ENCODE results near the gene TBC1D4.

TBC1D4 gene

GRCh38 chr13:75398072-75398471 is 83.9 kb downstream of the TBC1D4 start:
- H3K9me3 ChIP-seq (ENCODE audit: control insufficient read depth in 5 of 5, low read length in 5 of 5): peaks cover 0 to 9% (median 3%) of the 10 kb centered on the region in 5 donors
- no peaks in the 10 kb centered on the region for H3K27me3 ChIP-seq (ENCODE audit: control insufficient read depth in 5 of 5, insufficient read depth in 4 of 5, low read length in 5 of 5)
- no peak overlapping the region for H3K4me3 ChIP-seq (ENCODE audit: low read depth in 1 of 5, low read length in 5 of 5)
- no peak overlapping the region for H3K27ac ChIP-seq (ENCODE audit: low read depth, low read length)
- no peak overlapping the region for H3K9ac ChIP-seq (ENCODE audit: low read length in 5 of 5)
- no peaks in the 10 kb centered on the region for H3K36me3 ChIP-seq (ENCODE audit: control insufficient read depth in 5 of 5, insufficient read depth in 5 of 5, low read length in 5 of 5)
- H3K4me1 ChIP-seq (ENCODE audit: control insufficient read depth in 5 of 5, insufficient read depth in 5 of 5, low read length in 5 of 5): peaks cover 0 to 12% (median 0%) of the 10 kb centered on the region in 5 donors

DNA sequence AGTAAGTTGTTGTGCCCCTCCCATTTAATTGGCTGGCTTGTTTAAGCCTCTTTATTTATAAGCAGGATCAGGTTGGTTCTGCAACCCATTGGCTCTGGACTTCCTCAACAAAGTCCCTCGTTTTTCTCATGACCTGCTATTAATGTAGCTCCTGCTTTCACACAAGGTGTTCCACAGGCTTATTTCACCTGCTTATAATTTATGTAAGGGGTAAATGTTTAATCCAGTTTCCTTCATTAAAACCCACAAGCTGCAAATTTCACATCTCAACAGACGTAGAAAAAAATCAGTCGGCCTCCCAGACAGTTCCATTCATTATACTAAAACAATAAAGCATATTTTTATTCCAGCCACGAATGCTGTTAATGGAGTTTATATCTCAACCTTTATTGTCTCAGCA is 86.1 kb downstream of the TBC1D4 start:
- Histone ChIP-seq H3K36me3 (ENCODE audit: control insufficient read depth in 5 of 5, insufficient read depth in 5 of 5, low read length in 5 of 5) (no peaks in the 10 kb centered on the region), H3K9me3 (ENCODE audit: control insufficient read depth in 5 of 5, low read length in 5 of 5) (peaks cover 0 to 9% (median 3%) of the 10 kb centered on the region in 5 donors), H3K27me3 (ENCODE audit: control insufficient read depth in 5 of 5, insufficient read depth in 4 of 5, low read length in 5 of 5) (no peaks in the 10 kb centered on the region)

GRCh38 chr13:75395066-75395465 is 86.9 kb downstream of the TBC1D4 start:
- H3K27me3 ChIP-seq (ENCODE audit: control insufficient read depth in 5 of 5, insufficient read depth in 4 of 5, low read length in 5 of 5): no peaks in the 10 kb centered on the region
- H3K4me1 ChIP-seq (ENCODE audit: control insufficient read depth in 5 of 5, insufficient read depth in 5 of 5, low read length in 5 of 5): peaks cover 0 to 23% (median 10%) of the 10 kb centered on the region in 5 donors
- H3K9me3 ChIP-seq (ENCODE audit: control insufficient read depth in 5 of 5, low read length in 5 of 5): peaks cover 0 to 9% (median 3%) of the 10 kb centered on the region in 5 donors
- no peak overlapping the region for H3K27ac ChIP-seq (ENCODE audit: low read depth, low read length)
- H3K4me3 ChIP-seq (ENCODE audit: low read depth in 1 of 5, low read length in 5 of 5): no peak overlapping the region
- H3K9ac ChIP-seq (ENCODE audit: low read length in 5 of 5): no peak overlapping the region
- no peaks in the 10 kb centered on the region for H3K36me3 ChIP-seq (ENCODE audit: control insufficient read depth in 5 of 5, insufficient read depth in 5 of 5, low read length in 5 of 5)

More for the DNA sequence above, 86.1 kb downstream of the TBC1D4 start:
- H3K4me1 ChIP-seq (ENCODE audit: control insufficient read depth in 5 of 5, insufficient read depth in 5 of 5, low read length in 5 of 5): peaks cover 0 to 22% (median 9%) of the 10 kb centered on the region in 5 donors
- H3K4me3 ChIP-seq (ENCODE audit: low read depth in 1 of 5, low read length in 5 of 5): no peak overlapping the region
- H3K27ac ChIP-seq (ENCODE audit: low read depth, low read length): no peak overlapping the region
- no peak overlapping the region for H3K9ac ChIP-seq (ENCODE audit: low read length in 5 of 5)

DNA sequence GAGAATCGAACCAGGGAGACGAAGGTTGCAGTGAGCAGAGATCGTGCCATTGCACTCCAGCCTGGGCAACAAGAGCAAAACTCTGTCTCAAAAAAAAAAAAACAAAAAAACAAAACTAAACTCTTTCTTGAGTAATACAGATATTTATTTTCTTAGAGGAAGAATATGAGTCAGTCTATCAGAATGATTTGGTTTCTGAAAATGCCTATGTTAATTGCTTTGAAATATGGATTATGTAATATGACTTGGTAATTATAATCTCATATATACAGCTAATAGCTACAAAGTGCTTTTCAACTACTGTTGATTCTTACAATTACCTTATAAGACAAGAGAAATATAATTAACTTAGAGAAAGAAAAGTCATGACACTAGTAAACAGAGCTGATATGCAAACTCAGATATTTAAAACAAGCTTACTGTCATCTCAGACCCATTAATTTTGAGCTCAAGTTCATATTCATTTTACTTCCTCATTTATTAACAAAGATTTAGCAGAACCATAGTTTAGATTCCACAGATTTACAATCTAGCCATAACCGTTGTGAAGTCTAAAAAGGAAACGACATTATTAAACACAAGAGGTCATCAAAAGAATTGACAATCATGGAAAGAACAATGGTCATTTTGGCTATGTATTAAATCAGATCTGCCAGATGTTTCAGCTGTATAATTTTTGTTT is 88.0 kb downstream of the TBC1D4 start:
- no peak overlapping the region for H3K4me3 ChIP-seq (ENCODE audit: low read depth in 1 of 5, low read length in 5 of 5)
- no peak overlapping the region for H3K9ac ChIP-seq (ENCODE audit: low read length in 5 of 5)
- no peak overlapping the region for H3K27ac ChIP-seq (ENCODE audit: low read depth, low read length)
- peaks cover 0 to 18% (median 10%) of the 10 kb centered on the region in 5 donors for H3K4me1 ChIP-seq (ENCODE audit: control insufficient read depth in 5 of 5, insufficient read depth in 5 of 5, low read length in 5 of 5)
- H3K9me3 ChIP-seq (ENCODE audit: control insufficient read depth in 5 of 5, low read length in 5 of 5): peaks cover 0 to 6% (median under 1%) of the 10 kb centered on the region in 5 donors
- no peaks in the 10 kb centered on the region for H3K27me3 ChIP-seq (ENCODE audit: control insufficient read depth in 5 of 5, insufficient read depth in 4 of 5, low read length in 5 of 5)
- no peaks in the 10 kb centered on the region for H3K36me3 ChIP-seq (ENCODE audit: control insufficient read depth in 5 of 5, insufficient read depth in 5 of 5, low read length in 5 of 5)

DNA sequence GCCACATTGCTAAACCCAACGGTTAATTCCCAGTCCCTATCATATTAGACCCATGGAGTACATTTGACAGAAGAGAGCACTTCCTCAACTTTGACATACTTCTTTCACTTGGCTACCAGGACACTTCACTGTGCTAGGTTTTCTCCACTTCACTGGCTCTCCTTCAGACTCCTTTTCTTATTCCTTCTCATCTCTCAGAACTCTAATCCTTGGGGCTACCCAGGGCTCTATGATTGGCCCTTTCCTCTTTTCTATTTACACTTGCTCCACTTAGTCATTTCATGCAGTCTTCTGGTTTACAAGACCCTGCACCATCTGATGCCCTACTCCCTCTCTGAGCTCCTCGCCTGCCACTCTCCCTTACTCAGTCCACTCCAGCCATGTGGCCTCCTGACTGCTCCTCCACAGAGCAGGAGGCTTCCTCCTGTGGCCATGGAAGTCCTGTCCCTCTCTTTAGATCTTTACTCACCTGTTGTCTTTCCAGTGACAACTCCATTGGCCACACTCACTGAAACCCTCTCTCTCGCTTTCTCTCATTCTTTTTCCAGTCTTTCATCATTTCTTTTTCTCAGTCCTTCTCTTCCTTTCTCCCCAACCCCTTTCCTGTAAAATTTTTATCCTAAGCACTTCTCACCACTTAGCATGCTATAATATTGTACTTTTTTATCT is 90.4 kb downstream of the TBC1D4 start:
- no peaks in the 10 kb centered on the region for H3K27me3 ChIP-seq (ENCODE audit: control insufficient read depth in 5 of 5, insufficient read depth in 4 of 5, low read length in 5 of 5)
- no peak overlapping the region for H3K4me3 ChIP-seq (ENCODE audit: low read depth in 1 of 5, low read length in 5 of 5)
- H3K9ac ChIP-seq (ENCODE audit: low read length in 5 of 5): no peak overlapping the region
- peaks cover 0 to 18% (median 10%) of the 10 kb centered on the region in 5 donors for H3K4me1 ChIP-seq (ENCODE audit: control insufficient read depth in 5 of 5, insufficient read depth in 5 of 5, low read length in 5 of 5)
- no peaks in the 10 kb centered on the region for H3K9me3 ChIP-seq (ENCODE audit: control insufficient read depth in 5 of 5, low read length in 5 of 5)
- H3K36me3 ChIP-seq (ENCODE audit: control insufficient read depth in 5 of 5, insufficient read depth in 5 of 5, low read length in 5 of 5): no peaks in the 10 kb centered on the region
- no peak overlapping the region for H3K27ac ChIP-seq (ENCODE audit: low read depth, low read length)

DNA sequence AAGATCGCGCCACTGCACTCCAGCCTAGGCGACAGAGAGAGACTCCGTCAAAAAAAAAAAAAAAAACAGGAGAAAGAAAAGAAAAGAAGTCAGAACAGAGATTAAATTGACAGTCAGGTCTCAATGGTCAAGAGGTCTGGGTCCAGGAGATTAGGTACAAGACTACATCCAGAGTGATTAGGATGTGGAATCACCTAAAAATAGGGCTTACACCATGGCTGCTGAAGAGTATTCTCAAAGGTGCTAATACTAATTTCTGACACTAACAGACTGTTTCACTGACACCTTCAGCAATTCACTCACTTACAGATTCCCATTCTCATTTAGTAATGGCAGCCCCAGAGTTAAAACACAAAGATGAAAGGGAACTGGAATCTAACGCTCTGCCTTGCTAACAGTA is 91.7 kb downstream of the TBC1D4 start:
- no peaks in the 10 kb centered on the region for H3K36me3 ChIP-seq (ENCODE audit: control insufficient read depth in 5 of 5, insufficient read depth in 5 of 5, low read length in 5 of 5)
- H3K4me3 ChIP-seq (ENCODE audit: low read depth in 1 of 5, low read length in 5 of 5): no peak overlapping the region
- H3K27me3 ChIP-seq (ENCODE audit: control insufficient read depth in 5 of 5, insufficient read depth in 4 of 5, low read length in 5 of 5): no peaks in the 10 kb centered on the region
- no peak overlapping the region for H3K27ac ChIP-seq (ENCODE audit: low read depth, low read length)
- H3K9me3 ChIP-seq (ENCODE audit: control insufficient read depth in 5 of 5, low read length in 5 of 5): no peaks in the 10 kb centered on the region
- peaks cover 0 to 15% (median 10%) of the 10 kb centered on the region in 5 donors for H3K4me1 ChIP-seq (ENCODE audit: control insufficient read depth in 5 of 5, insufficient read depth in 5 of 5, low read length in 5 of 5)
- no peak overlapping the region for H3K9ac ChIP-seq (ENCODE audit: low read length in 5 of 5)

DNA sequence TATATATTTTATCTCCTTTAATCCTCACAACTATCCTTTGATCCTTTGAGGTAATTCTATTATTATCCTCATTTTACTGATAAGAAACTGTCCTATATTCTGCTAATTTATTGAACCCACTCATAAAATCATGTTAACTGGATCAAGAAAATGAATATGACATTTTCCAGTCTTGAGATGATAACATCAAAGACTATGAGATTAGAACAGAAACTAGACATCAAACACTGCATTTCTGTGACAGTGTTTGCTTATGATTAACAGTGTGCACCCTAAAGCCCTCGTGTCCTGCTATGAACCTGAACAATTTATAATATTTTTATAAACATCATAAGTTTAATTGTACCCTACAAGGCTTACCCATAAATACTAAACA is 96.3 kb downstream of the TBC1D4 start:
- Histone ChIP-seq H3K9ac (ENCODE audit: low read length in 5 of 5) (no peak overlapping the region), H3K4me1 (ENCODE audit: control insufficient read depth in 5 of 5, insufficient read depth in 5 of 5, low read length in 5 of 5) (no peaks in the 10 kb centered on the region), H3K27me3 (ENCODE audit: control insufficient read depth in 5 of 5, insufficient read depth in 4 of 5, low read length in 5 of 5) (no peaks in the 10 kb centered on the region), H3K27ac (ENCODE audit: low read depth, low read length) (no peak overlapping the region), H3K4me3 (ENCODE audit: low read depth in 1 of 5, low read length in 5 of 5) (no peak overlapping the region), H3K36me3 (ENCODE audit: control insufficient read depth in 5 of 5, insufficient read depth in 5 of 5, low read length in 5 of 5) (no peaks in the 10 kb centered on the region), H3K9me3 (ENCODE audit: control insufficient read depth in 5 of 5, low read length in 5 of 5) (no peaks in the 10 kb centered on the region)

- no peaks in the 10 kb centered on the region for H3K9me3 ChIP-seq (ENCODE audit: control insufficient read depth in 5 of 5, low read length in 5 of 5)
- no peak overlapping the region for H3K4me3 ChIP-seq (ENCODE audit: low read depth in 1 of 5, low read length in 5 of 5)
- no peaks in the 10 kb centered on the region for H3K27me3 ChIP-seq (ENCODE audit: control insufficient read depth in 5 of 5, insufficient read depth in 4 of 5, low read length in 5 of 5)
- H3K9ac ChIP-seq (ENCODE audit: low read length in 5 of 5): no peak overlapping the region
- no peaks in the 10 kb centered on the region for H3K36me3 ChIP-seq (ENCODE audit: control insufficient read depth in 5 of 5, insufficient read depth in 5 of 5, low read length in 5 of 5)
- no peak overlapping the region for H3K27ac ChIP-seq (ENCODE audit: low read depth, low read length)
- H3K4me1 ChIP-seq (ENCODE audit: control insufficient read depth in 5 of 5, insufficient read depth in 5 of 5, low read length in 5 of 5): no peaks in the 10 kb centered on the region
Observed at GRCh38 chr13:75384879-75385707, 96.9 kb downstream of the TBC1D4 start.

DNA sequence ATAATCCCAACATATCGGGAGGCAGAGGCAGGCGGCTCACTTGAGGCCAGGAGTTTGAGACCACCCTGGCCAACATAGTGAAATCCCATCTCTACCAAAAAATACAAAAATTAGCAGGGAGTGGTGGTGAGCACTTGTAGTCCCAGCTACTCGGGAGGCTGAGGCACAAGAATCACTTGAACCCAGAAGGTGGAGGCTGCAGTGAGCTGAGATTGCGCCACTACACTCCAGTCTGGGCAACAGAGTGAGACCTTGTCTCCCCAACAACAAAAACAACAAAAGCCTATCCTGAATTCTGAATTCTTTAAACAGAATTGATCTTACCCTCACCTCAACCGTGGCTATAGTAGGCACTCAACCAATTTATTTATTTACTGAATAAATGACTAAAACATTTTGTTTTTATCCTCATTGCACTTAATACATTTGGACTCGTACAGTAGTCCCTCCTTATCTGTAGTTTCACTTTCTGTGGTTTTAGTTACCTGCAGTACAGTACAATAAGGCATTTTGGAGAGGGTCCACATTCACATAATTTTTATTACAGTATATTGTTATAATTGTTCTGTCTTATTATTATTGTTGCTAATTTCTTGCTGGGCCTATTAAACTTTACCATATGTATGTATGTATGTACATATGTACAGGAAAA is 98.8 kb downstream of the TBC1D4 start:
- H3K9me3 ChIP-seq (ENCODE audit: control insufficient read depth in 5 of 5, low read length in 5 of 5): no peaks in the 10 kb centered on the region
- H3K27me3 ChIP-seq (ENCODE audit: control insufficient read depth in 5 of 5, insufficient read depth in 4 of 5, low read length in 5 of 5): no peaks in the 10 kb centered on the region
- H3K4me1 ChIP-seq (ENCODE audit: control insufficient read depth in 5 of 5, insufficient read depth in 5 of 5, low read length in 5 of 5): no peaks in the 10 kb centered on the region
- H3K4me3 ChIP-seq (ENCODE audit: low read depth in 1 of 5, low read length in 5 of 5): no peak overlapping the region
- no peak overlapping the region for H3K27ac ChIP-seq (ENCODE audit: low read depth, low read length)
- no peaks in the 10 kb centered on the region for H3K36me3 ChIP-seq (ENCODE audit: control insufficient read depth in 5 of 5, insufficient read depth in 5 of 5, low read length in 5 of 5)
- no peak overlapping the region for H3K9ac ChIP-seq (ENCODE audit: low read length in 5 of 5)

Measured in subcutaneous abdominal adipose tissue (tissue), 5 donors.